Measurements from ENCODE around the gene MCOLN3. TPM values are rescaled to one million over a fixed set of nuclear protein-coding genes. Genes with fewer than 3 reads are reported as not detected.
"Not testable (repeated sequence)": the region's sequence is repeated elsewhere in the genome, so short reads cannot be mapped to it uniquely, and the experiment has no call there.

The MCOLN3 gene
- total RNA-seq, 1 experiment from 2014 or later = 0.82 TPM

- H3K4me3 ChIP-seq (ENCODE audit: low read depth, low read length, poor library complexity, severe bottlenecking) = no peak overlapping the region
- ChIA-PET POLR2A (ENCODE audit: low non-redundant PET) (no interaction called here), CTCF (no interaction called here)
- no peaks in the 10 kb centered on the region for H3K36me3 ChIP-seq (ENCODE audit: insufficient read depth, low read length, poor library complexity, severe bottlenecking)
- TF ChIP-seq CTCF (conservative IDR thresholded peaks at IDR 0.05; ENCODE audit: low read depth, low read length) (no peak), EZH2 (IDR thresholded peaks at IDR 0.05; ENCODE audit: borderline replicate concordance, low read depth, low read length, poor library complexity, severe bottlenecking) (no peak)
- H3K4me1 ChIP-seq (ENCODE audit: insufficient read depth, low read length, poor library complexity, severe bottlenecking) = no peaks in the 10 kb centered on the region
- no peak overlapping the region for H3K27ac ChIP-seq (ENCODE audit: low read depth, low read length, poor library complexity, severe bottlenecking)
- no peak for DNase-seq (ENCODE audit: low spot score)
- BruUV-seq (replicated peaks) = no TSS peak
- peaks cover 4% of the 10 kb centered on the region for H3K27me3 ChIP-seq (replicated peaks; ENCODE audit: insufficient read depth, low read depth, low read length, poor library complexity)
- H3K9me3 ChIP-seq (ENCODE audit: low read depth, low read length, poor library complexity, severe bottlenecking) = peaks cover 6% of the 10 kb centered on the region
- intact Hi-C loops (cut with micrococcal nuclease; ENCODE audit: unreplicated experiment) = no loop called here
These were observed 32.5 kb downstream of the MCOLN3 start for GRCh38 chr1:85015826-85016225.

- POLR2A ChIA-PET (ENCODE audit: low non-redundant PET); H3K4me3 ChIP-seq (ENCODE audit: low read depth, low read length, poor library complexity, severe bottlenecking); BruUV-seq (replicated peaks); CTCF ChIA-PET; H3K9me3 ChIP-seq (ENCODE audit: low read depth, low read length, poor library complexity, severe bottlenecking); H3K4me1 ChIP-seq (ENCODE audit: insufficient read depth, low read length, poor library complexity, severe bottlenecking); intact Hi-C loops (cut with micrococcal nuclease; ENCODE audit: unreplicated experiment); DNase-seq (ENCODE audit: low spot score); H3K27ac ChIP-seq (ENCODE audit: low read depth, low read length, poor library complexity, severe bottlenecking); H3K36me3 ChIP-seq (ENCODE audit: insufficient read depth, low read length, poor library complexity, severe bottlenecking): not testable (repeated sequence)
- peaks cover 29% of the 10 kb centered on the region for H3K27me3 ChIP-seq (replicated peaks; ENCODE audit: insufficient read depth, low read depth, low read length, poor library complexity)
These were observed 42.7 kb downstream of the MCOLN3 start for GRCh38 chr1:85005641-85006040.

DNA sequence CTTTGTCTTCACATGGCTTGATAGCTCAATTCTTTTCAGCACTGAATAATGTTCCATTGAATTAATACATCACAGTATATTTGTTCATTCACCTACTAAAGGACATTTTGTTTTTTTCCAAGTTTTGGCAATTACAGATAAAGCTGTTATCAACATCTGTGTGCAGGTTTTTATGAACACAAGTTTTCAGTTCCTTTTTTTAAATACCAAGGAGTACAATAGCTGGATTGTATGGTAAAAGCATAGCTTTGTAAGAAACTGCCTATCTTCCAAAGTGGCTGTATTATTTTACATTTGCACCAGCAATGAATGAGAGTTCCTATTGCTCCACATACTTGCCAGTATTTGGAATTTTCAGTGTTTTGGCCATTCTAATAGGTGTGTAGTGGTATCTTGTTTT is 46.6 kb downstream of the MCOLN3 start:
- no peak for DNase-seq (ENCODE audit: low spot score)
- ChIA-PET POLR2A (ENCODE audit: low non-redundant PET) (interaction anchor here (0.7 kb wide), 1 partner anchor 29 kb away, joined by 3 read pairs; no protein-coding TSS in a partner anchor), CTCF (no interaction called here)
- TF ChIP-seq CTCF (conservative IDR thresholded peaks at IDR 0.05; ENCODE audit: low read depth, low read length) = no peak
- no peak for TF ChIP-seq EZH2 (IDR thresholded peaks at IDR 0.05; ENCODE audit: borderline replicate concordance, low read depth, low read length, poor library complexity, severe bottlenecking)
- H3K9me3 ChIP-seq (ENCODE audit: low read depth, low read length, poor library complexity, severe bottlenecking) = no peaks in the 10 kb centered on the region
- no peak overlapping the region for H3K27ac ChIP-seq (ENCODE audit: low read depth, low read length, poor library complexity, severe bottlenecking)
- H3K4me1 ChIP-seq (ENCODE audit: insufficient read depth, low read length, poor library complexity, severe bottlenecking) = peaks cover 7% of the 10 kb centered on the region
- H3K27me3 ChIP-seq (replicated peaks; ENCODE audit: insufficient read depth, low read depth, low read length, poor library complexity) = peaks cover 57% of the 10 kb centered on the region
- intact Hi-C loops (cut with micrococcal nuclease; ENCODE audit: unreplicated experiment) = no loop called here
- no TSS peak for BruUV-seq (replicated peaks)
- H3K4me3 ChIP-seq (ENCODE audit: low read depth, low read length, poor library complexity, severe bottlenecking) = no peak overlapping the region
- H3K36me3 ChIP-seq (ENCODE audit: insufficient read depth, low read length, poor library complexity, severe bottlenecking) = no peaks in the 10 kb centered on the region

DNA sequence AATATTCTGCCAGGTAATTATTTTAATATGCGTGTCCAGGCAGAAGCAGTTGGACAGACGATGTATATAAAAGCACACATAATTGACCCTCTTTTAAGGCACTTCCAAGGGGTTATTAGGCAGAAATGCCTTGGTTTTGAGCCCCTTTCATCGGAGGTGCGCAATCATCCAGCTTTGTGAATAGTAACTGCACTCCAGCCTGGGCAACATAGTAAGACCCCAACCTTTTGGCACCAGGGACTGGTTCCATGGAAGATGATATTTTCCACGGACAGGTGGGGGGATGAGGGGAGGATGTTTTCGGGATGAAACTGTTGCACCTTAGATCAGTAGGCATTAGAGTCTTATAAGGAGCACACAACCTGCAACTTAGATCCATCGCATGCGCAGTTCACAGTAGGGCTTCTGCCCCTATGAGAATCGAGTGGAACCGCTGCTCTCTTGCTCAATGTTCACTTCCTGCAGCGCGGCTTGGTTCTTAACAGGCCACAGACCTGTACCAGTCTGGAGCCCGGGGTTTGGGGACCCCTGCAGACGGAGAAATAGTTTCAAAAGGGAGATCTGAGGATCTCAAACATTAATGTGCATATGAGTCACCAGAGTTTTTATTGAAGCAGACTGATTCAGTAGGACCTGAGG is 49.5 kb downstream of the MCOLN3 start:
- ChIA-PET CTCF (no interaction called here), POLR2A (ENCODE audit: low non-redundant PET) (no interaction called here)
- Histone ChIP-seq H3K27me3 (replicated peaks; ENCODE audit: insufficient read depth, low read depth, low read length, poor library complexity) (peaks cover 68% of the 10 kb centered on the region), H3K4me1 (ENCODE audit: insufficient read depth, low read length, poor library complexity, severe bottlenecking) (peaks cover 7% of the 10 kb centered on the region), H3K4me3 (ENCODE audit: low read depth, low read length, poor library complexity, severe bottlenecking) (peak overlapping the region; percentile 57), H3K9me3 (ENCODE audit: low read depth, low read length, poor library complexity, severe bottlenecking) (no peaks in the 10 kb centered on the region), H3K36me3 (ENCODE audit: insufficient read depth, low read length, poor library complexity, severe bottlenecking) (no peaks in the 10 kb centered on the region), H3K27ac (ENCODE audit: low read depth, low read length, poor library complexity, severe bottlenecking) (no peak overlapping the region)
- intact Hi-C loops (cut with micrococcal nuclease; ENCODE audit: unreplicated experiment) = loop anchor here (5.0 kb wide), 1 partner anchor 64 kb away; a partner anchor contains a TSS
- TF ChIP-seq EZH2 (IDR thresholded peaks at IDR 0.05; ENCODE audit: borderline replicate concordance, low read depth, low read length, poor library complexity, severe bottlenecking) = peak; percentile 2
- no peak for TF ChIP-seq CTCF (conservative IDR thresholded peaks at IDR 0.05; ENCODE audit: low read depth, low read length)
- no TSS peak for BruUV-seq (replicated peaks)
- DNase-seq (ENCODE audit: low spot score) = peak; percentile 52
